Measurements from ENCODE around the gene TOM1.

TOM1 gene

GRCh38 chr22:35377735-35378134, 78.0 kb downstream of the TOM1 start:
- Histone ChIP-seq H3K27ac (no peak overlapping the region), H3K9me3 (ENCODE audit: severe bottlenecking) (no peaks in the 10 kb centered on the region), H3K4me3 (ENCODE audit: low read depth, low read length) (no peak overlapping the region), H3K36me3 (no peaks in the 10 kb centered on the region), H3K27me3 (ENCODE audit: insufficient read depth, low read depth, severe bottlenecking) (peaks cover 4% of the 10 kb centered on the region)
- DNase-seq, result no peak
- TF ChIP-seq CTCF (IDR thresholded peaks at IDR 0.05; ENCODE audit: low read depth, low read length), result no peak

GRCh38 chr22:35378621-35379020, 78.9 kb downstream of the TOM1 start:
- DNase-seq, result no peak
- H3K36me3 ChIP-seq, result no peaks in the 10 kb centered on the region
- H3K27ac ChIP-seq, result no peak overlapping the region
- no peak for TF ChIP-seq CTCF (IDR thresholded peaks at IDR 0.05; ENCODE audit: low read depth, low read length)
- H3K27me3 ChIP-seq (ENCODE audit: insufficient read depth, low read depth, severe bottlenecking), result peaks cover 4% of the 10 kb centered on the region
- no peaks in the 10 kb centered on the region for H3K9me3 ChIP-seq (ENCODE audit: severe bottlenecking)
- no peak overlapping the region for H3K4me3 ChIP-seq (ENCODE audit: low read depth, low read length)

GRCh38 chr22:35379146-35379993, 79.7 kb downstream of the TOM1 start:
- Histone ChIP-seq H3K4me3 (ENCODE audit: low read depth, low read length) (no peak overlapping the region), H3K27me3 (ENCODE audit: insufficient read depth, low read depth, severe bottlenecking) (peaks cover 4% of the 10 kb centered on the region), H3K27ac (no peak overlapping the region), H3K36me3 (no peaks in the 10 kb centered on the region), H3K9me3 (ENCODE audit: severe bottlenecking) (no peaks in the 10 kb centered on the region)
- DNase-seq, result no peak
- TF ChIP-seq CTCF (IDR thresholded peaks at IDR 0.05; ENCODE audit: low read depth, low read length), result no peak

- Histone ChIP-seq H3K4me3 (ENCODE audit: low read depth, low read length) (no peak overlapping the region), H3K9me3 (ENCODE audit: severe bottlenecking) (no peaks in the 10 kb centered on the region), H3K27ac (no peak overlapping the region), H3K36me3 (no peaks in the 10 kb centered on the region), H3K27me3 (ENCODE audit: insufficient read depth, low read depth, severe bottlenecking) (peaks cover 4% of the 10 kb centered on the region)
- TF ChIP-seq CTCF (IDR thresholded peaks at IDR 0.05; ENCODE audit: low read depth, low read length), result no peak
- DNase-seq, result no peak
Observed at GRCh38 chr22:35380013-35380412, 80.3 kb downstream of the TOM1 start.

GRCh38 chr22:35380537-35381423, 81.1 kb downstream of the TOM1 start, which contains the start of gene HMOX1:
Gene HMOX1 (plus strand): TSS chr22:35381096. CDS start chr22:35381174, 78 bp downstream.
- no peak within 1 kb of the TSS for H3K27ac ChIP-seq
- peak within 1 kb of the TSS; percentile 52 for H3K4me3 ChIP-seq (ENCODE audit: low read depth, low read length)
- DNase-seq, result peak; percentile 69
- H3K9me3 ChIP-seq (ENCODE audit: severe bottlenecking), result no peaks in the 10 kb centered on the region
- peak; percentile 19; the same call in 1 of the 2 replicates for TF ChIP-seq CTCF (IDR thresholded peaks at IDR 0.05; ENCODE audit: low read depth, low read length)
- H3K27me3 ChIP-seq (ENCODE audit: insufficient read depth, low read depth, severe bottlenecking), result peaks cover 4% of the 10 kb centered on the region
- no peaks in the 10 kb centered on the region for H3K36me3 ChIP-seq
